Islet of Langerhans (tissue), 1 donor: ENCODE data around the gene ENTHD1.
"Not testable (repeated sequence)": the region's sequence is repeated elsewhere in the genome, so short reads cannot be mapped to it uniquely, and the experiment has no call there.

Source experiments
- FAIRE-seq: peaks from one replicate; lab custom pipeline; 2011; peaks lifted over from hg19 to GRCh38; lab: Jason Lieb, UNC

Gene ENTHD1

GRCh38 chr22:39923696-39924095 is 30.1 kb upstream of the ENTHD1 start:
- FAIRE-seq: no peak

DNA sequence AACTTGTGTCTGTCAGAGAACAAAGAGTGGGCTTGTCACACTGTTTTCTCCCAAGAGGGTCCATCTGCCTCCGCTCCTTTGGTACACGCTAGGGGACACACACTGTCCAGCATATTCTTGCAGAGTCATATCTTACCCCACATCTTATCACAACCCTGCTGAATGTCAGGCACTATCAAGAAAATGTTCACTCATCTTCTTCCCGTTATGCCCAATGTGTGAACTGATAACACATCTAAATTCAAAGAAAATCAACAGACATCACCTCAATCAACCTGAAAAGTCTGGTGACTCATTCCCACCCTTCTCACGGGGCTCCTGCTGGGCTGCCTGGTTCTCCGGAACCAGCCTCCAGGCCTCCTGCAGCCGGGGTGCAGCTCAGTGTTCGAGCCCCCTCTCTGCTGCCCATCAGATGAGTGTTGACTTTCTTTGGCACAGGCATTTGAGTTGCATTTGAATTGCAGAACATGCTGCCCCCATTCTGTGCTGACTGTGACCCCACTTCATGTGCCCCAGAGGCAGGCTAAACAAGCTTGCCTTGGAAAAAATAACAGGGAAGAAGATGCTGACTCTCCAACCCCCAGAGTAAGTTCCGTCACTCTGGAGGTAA is 26.7 kb upstream of the ENTHD1 start:
- no peak for FAIRE-seq

DNA sequence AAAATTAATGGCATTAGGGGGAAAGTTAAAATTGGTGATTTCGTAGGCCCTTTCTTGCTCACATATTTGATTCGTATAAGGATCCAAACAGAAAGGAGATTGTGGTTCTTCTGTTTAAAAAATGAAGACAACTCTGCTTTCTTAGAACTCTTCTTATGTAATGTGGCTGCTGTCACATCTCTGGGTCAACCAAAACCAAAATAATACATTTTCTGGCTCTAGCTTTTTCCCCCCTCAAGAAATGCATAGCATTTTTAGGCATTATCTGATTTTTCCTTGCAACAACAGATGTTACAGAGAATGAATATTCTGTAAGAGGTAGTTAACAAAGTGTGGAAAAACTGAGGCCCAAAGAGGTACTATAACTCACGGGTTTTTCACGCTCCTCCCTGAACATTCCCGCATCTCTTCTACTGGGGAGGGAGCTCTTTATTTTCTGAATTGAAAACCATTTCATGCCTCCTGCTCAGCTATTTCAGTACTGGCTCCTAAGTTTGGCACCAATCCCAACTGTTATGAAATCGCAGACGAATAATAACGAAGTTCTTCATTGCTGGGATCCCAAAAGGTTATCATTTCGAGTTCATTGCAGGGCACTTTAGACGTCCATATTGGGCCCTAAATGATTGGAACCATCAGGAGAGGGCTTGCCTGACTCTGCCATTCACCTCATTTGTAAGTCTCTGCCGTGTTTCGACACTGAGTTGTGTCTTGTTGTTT is 24.4 kb upstream of the ENTHD1 start:
- FAIRE-seq: no peak

DNA sequence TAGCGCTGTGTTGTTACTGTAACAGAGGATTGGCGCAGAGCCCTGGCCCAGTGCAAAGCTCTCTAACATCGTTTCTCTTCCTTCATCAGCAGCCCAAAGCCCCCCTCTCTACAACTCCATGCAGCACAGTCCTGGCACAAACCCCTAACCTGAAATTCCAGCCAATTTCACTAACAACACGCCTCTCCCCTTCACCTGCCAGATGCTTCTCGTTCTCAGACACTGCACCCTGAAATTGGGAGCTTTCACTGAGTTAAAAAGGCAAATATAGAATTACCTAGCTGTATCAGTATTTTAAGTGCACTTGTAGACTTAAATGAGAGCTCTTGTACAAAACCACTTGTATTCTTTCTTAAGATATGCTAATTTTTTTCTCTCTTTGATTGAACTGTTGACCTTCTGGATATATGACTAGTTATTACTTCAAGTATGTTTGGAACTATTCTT is 23.7 kb upstream of the ENTHD1 start:
- no peak for FAIRE-seq

- no peak for FAIRE-seq
Observed at GRCh38 chr22:39916496-39916895, 22.9 kb upstream of the ENTHD1 start.

GRCh38 chr22:39915295-39915726 is 21.8 kb upstream of the ENTHD1 start:
- FAIRE-seq: no peak

DNA sequence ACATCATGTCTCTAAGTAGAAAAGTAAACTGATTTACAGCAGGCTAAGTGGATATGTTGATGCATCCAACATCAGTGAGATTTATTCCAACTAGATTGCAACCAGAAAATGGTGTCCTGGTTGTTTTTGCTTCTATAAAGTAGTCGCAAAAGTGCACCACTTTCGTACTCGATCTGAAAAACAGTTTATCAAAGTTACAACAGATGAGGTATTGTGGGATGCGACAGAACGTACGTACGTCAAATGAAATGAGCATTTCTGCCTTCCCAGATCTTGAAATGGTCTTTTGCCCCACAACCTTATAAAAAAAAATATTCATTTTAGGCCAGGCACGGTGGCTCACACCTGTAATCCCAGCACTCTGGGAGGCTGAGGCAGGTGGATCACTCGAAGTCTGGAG is 21.0 kb upstream of the ENTHD1 start:
- FAIRE-seq: no peak

DNA sequence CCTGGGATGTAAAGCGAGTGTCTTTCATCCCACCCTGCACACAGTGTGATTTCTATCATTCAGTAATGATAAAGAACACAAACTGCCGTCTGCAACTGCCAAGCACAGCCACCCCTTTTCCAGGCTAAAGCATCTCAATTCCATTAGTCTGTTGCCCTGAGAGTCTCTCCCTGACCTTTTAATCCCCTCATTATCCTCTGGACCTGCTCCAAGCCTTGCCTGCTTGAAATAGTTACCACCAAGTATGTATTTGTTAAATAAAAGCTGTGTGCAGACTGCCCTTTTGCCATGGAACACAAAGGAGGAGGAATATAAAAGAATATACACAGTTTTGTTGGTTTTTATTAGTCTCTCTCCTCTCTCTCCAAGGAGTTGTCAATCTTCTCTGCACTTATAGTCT is 20.3 kb upstream of the ENTHD1 start:
- no peak for FAIRE-seq

DNA sequence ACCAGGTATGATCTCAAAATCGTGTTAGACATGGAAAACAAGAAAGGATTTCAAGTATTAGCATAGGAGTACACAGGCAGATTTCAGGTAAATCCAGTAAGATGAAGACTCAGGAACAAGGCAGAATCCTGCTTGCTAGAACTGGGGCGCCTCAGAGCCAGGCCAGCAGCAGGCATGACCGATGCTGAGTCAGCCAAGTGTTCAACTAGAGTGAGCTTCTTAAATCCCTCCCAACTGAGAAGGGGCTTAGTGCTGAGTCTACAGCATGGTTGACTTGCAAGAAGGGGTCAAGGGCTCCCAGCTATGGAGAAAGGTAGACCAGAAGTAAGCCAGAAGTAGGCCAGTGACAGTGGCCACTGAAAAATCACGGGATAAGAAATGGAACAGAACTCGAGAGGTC is 19.8 kb upstream of the ENTHD1 start:
- no peak for FAIRE-seq

- no peak for FAIRE-seq
Observed at GRCh38 chr22:39910876-39911613, 17.5 kb upstream of the ENTHD1 start.

DNA sequence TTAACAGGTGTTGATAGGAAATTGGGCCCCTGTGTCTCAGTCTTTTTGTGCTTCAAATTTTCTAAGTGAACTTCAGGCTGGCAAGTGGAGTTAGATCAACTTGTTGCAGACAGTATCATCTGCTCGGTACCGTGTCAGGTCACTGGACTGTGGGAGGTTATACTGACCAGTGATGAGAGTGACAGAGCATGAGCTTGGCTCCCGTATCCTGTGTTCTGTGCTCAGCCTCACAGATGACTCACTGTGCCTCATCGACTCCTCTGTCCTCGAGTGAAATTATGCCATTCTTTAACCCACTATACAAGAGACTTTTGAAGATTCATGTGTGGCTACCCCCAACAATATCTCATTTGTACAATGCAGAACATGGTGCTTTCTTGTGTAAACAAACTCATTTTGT is 15.2 kb upstream of the ENTHD1 start:
- FAIRE-seq: no peak

- FAIRE-seq: no peak
Observed at GRCh38 chr22:39908136-39908535, 14.6 kb upstream of the ENTHD1 start.

- no peak for FAIRE-seq
Observed at GRCh38 chr22:39907605-39908097, 14.1 kb upstream of the ENTHD1 start.

- FAIRE-seq: no peak
Observed at GRCh38 chr22:39907047-39907446, 13.5 kb upstream of the ENTHD1 start.

- no peak for FAIRE-seq
Observed at GRCh38 chr22:39906207-39906606, 12.6 kb upstream of the ENTHD1 start.

- no peak for FAIRE-seq
Observed at GRCh38 chr22:39905687-39906086, 12.1 kb upstream of the ENTHD1 start.

DNA sequence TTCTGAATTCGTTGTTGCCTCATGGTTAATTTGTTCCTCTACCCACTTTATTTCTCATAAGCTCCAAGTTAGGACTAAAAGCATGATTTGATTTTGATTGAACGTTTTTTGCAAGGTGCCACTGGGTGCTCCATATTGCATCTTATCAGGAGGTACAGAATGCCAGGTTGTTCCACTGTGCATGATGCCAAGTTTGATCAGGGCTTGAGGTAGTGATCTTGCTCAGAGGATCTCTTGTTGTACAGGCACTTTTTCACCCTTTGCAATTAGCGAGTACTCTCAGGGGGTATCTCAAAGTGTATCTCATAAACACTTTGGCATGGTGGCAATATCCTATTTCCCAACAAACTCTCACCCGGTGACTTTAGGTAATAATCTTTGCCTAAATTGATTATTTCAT is 11.3 kb upstream of the ENTHD1 start:
- no peak for FAIRE-seq

DNA sequence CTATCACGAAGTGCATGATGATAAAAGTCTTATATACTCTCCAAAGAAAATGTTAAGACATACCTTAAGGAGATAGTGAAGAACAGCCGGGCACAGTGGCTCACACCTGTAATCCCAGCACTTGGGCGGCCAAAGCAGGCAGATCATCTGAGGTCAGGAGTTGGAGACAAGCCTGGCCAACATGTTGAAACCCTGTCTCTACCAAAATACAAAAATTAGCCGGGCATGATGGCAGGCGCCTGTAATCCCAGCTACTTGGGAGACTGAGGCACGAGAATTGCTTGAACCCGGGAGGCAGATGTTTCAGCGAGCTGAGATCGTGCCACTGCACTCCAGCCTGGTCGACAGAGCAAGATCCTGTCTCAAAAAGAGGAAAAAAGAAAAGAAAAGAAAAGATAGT is 10.5 kb upstream of the ENTHD1 start:
- not testable (repeated sequence) for FAIRE-seq

DNA sequence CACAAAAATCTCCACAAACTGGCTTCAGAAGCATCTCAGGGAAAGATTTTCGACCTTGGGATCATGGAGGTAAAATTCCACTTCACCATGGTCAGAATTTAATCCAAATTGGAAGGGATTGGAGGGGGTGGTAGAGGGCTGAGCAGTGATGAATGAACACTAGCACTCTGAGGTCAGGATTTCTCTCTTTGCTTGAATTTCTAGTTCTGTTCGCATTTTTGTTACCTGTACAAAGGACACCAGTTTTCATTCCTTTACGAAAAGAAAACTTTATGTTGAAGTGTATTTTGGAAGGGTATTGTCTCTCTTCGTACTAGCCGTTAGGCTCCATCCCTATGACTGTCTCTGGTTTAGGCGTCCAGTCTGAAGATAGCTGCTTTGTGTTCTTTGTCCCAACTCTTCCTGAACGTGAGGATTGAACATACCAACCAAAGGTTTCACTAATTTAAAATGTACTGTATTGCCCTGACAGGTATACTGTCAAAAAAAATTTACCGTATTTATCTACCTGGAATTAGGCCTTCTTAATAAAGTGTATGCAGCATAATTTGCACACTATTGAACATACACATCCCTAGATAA is 8.1 kb upstream of the ENTHD1 start:
- no peak for FAIRE-seq

DNA sequence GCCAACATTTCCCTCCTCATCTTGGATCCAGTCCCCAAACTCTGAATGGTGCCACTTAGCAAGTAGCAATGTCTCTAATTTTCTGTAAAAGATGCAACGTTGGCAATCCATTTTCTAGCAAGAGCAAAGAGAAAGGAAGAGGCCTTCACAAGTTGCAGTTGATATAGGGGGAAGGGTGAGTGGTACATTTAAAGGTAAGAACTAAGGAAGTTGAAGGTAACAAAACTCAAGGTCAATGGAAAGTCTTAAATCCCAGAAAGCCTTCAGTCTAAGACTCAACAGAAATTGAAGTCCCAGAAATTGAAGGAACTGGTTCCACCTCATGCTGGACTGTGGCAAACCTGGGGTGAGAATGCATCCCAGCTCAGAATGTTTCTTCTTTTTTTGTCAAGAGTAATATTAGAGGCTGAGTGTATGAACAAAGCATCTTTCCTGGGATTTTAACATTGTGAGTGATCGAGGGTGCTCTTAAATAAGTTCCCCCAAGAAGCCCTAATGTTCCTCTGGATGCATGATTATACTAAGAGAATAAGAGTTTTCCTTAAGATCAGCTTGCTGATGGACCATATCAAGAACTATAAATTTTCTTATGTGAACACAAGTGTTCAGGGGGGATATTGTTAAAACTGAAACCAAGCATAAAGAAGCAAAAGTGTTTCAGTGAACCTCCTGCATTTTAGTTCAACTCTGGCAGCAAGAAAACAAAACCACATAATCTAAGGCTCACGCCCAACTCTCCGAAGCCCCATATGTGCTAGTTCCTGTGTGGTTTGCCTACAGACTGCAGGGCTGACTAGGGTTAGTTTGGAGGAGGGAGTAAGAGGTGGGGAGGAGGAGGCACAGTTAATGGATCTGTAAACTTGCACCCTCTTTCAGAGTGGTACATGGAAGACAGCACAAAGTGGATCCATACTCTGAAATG is 7.0 kb upstream of the ENTHD1 start, which contains the start of gene GRAP2:
Gene GRAP2, plus strand, starts transcription at position 779 of the 922 bp plus-strand sequence. CDS start 46,023 bp downstream, outside the sequence.
- no peak for FAIRE-seq

- FAIRE-seq: no peak
Observed at GRCh38 chr22:39898997-39899396, 5.4 kb upstream of the ENTHD1 start.

DNA sequence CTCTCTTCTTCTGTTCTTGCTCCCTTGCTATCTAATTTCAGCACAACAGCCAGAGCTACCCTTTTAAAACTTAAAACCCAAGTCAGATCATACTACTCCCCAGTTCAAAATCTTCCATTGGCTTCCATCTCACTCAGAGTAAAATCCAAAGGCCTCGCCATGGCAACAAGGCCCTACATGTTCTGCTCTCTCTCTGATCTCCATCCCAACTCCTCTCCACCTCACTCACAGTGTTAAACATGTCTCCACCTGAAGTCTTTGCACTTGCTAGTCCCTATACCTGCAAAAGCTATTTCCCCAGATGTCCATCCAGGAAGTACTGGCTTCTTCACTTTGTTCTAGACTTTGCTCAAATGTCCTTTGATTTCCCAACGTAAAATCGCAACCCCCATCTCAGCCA is 4.3 kb upstream of the ENTHD1 start:
- no peak for FAIRE-seq
